Stimulated activated CD4-positive, alpha-beta T cell treated with anti-CD3 and anti-CD28 coated beads, Interleukin-4, amount 100 ng/mL, for 1 hour (primary cell): Measurements from ENCODE around the gene HLA-DMB.

Experiments
- DNase-seq: peaks from one replicate; pipeline ENCODE4 v3.0.0-alpha.2; 2020

Gene HLA-DMB

GRCh38 chr6:32971581-32972352, 30.9 kb upstream of the HLA-DMB start:
- peak; percentile 99 for DNase-seq

- DNase-seq: no peak
Measured at GRCh38 chr6:32971242-32971580, 30.4 kb upstream of the HLA-DMB start.

GRCh38 chr6:32970413-32971241, 29.8 kb upstream of the HLA-DMB start:
- peak; percentile 81 for DNase-seq

- peak; percentile 74 for DNase-seq
Measured at GRCh38 chr6:32969685-32970412, 29.0 kb upstream of the HLA-DMB start.

GRCh38 chr6:32968867-32969684, 28.2 kb upstream of the HLA-DMB start:
- peak; percentile 77 for DNase-seq

- peak; percentile 95 for DNase-seq
Measured at GRCh38 chr6:32968093-32968866, 27.5 kb upstream of the HLA-DMB start, which contains the start of gene BRD2. Gene BRD2, plus strand, starts transcription at chr6:32968594. Its CDS starts 4,305 bp downstream, at chr6:32972899.

- DNase-seq: no peak
Measured at GRCh38 chr6:32967151-32968091, 26.6 kb upstream of the HLA-DMB start.

- no peak for DNase-seq
Measured at GRCh38 chr6:32964776-32965175, 23.9 kb upstream of the HLA-DMB start.

GRCh38 chr6:32963866-32964265, 23.0 kb upstream of the HLA-DMB start:
- DNase-seq: no peak

GRCh38 chr6:32962213-32962826, 21.5 kb upstream of the HLA-DMB start:
- no peak for DNase-seq

- no peak for DNase-seq
Measured at GRCh38 chr6:32960563-32960962, 19.7 kb upstream of the HLA-DMB start.

- no peak for DNase-seq
Measured at GRCh38 chr6:32956176-32956575, 15.3 kb upstream of the HLA-DMB start.

GRCh38 chr6:32954986-32955802, 14.4 kb upstream of the HLA-DMB start:
- no peak for DNase-seq

GRCh38 chr6:32954267-32954666, 13.4 kb upstream of the HLA-DMB start:
- DNase-seq: no peak

- no peak for DNase-seq
Measured at GRCh38 chr6:32953775-32954174, 12.9 kb upstream of the HLA-DMB start.

GRCh38 chr6:32952817-32953739, 12.2 kb upstream of the HLA-DMB start, which contains the start of gene HLA-DMA:
Gene HLA-DMA, minus strand, starts transcription at chr6:32953097. Its CDS starts 61 bp downstream, at chr6:32953036.
- peak; percentile 59 for DNase-seq

- DNase-seq: no peak
Measured at GRCh38 chr6:32950449-32950848, 9.6 kb upstream of the HLA-DMB start.

- no peak for DNase-seq
Measured at GRCh38 chr6:32950010-32950409, 9.2 kb upstream of the HLA-DMB start.
